SHP77 (cell line): ENCODE data around the gene HOXB9.

Source experiments
- DNase-seq, 2 experiments: peaks; one replicate each; lab custom pipeline; 2025; lab: John Stamatoyannopoulos, UW

Gene HOXB9

DNA sequence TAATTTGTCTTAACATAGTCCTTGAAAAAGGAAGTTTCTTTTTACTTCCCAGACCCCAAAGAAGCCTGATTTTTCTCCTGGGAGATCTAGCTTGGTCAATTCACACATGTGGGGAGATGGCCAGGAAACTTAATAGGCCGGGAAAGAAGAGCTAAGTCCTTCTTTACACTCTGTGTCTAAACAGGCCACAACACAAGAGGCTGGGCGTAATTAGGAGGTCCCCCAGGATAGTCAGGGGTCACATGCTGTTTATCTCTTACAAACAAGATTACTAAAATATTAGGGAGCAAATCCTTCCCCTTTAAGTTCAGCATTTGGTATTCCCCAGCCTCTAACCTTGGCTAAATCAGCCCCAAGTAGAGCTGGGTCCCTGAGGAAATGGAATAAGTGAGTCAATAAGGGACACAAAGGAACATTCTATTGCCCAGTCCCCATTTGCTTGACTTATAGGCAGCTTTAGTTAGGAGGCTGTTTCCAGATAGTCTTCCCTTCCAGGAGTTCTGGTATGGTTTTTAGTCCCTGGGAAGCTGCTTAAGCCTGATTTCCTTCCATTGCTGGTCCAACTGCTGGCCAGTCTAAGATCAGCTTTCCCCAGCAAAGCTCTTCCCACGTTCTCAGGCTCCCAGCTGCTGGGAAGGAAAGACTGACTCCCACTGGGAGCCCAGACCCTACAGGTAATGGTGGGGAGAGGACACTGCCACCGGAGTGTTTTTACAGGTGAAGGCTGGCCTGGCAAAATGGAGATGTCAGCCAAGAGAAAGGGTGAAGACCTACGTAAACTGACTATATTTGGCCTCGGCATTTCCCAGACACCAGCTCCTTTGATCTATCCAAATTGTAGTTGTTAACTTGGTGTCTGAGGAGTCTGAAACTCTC is 14.1 kb upstream of the HOXB9 start:
- no peak for DNase-seq

DNA sequence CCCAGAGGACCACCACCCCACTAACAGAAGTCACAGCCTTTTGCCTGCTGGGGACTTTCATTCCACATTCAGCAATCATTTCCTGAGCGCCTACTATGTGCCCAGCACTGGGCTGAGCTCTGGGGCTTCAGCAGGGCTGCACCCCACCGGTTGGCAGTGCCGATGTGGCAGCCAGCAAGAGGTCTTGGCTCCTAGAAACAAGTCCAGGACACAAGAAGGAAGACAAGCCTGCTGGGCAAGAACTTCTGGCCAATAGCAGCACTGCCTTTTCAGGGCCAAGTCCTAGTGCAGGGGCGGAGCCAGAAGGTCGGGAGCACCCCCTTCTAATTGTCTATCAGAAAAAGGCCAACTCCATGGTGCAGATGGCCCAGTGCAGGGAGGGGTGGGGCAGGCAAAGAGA is 13.0 kb upstream of the HOXB9 start:
- no peak for DNase-seq

DNA sequence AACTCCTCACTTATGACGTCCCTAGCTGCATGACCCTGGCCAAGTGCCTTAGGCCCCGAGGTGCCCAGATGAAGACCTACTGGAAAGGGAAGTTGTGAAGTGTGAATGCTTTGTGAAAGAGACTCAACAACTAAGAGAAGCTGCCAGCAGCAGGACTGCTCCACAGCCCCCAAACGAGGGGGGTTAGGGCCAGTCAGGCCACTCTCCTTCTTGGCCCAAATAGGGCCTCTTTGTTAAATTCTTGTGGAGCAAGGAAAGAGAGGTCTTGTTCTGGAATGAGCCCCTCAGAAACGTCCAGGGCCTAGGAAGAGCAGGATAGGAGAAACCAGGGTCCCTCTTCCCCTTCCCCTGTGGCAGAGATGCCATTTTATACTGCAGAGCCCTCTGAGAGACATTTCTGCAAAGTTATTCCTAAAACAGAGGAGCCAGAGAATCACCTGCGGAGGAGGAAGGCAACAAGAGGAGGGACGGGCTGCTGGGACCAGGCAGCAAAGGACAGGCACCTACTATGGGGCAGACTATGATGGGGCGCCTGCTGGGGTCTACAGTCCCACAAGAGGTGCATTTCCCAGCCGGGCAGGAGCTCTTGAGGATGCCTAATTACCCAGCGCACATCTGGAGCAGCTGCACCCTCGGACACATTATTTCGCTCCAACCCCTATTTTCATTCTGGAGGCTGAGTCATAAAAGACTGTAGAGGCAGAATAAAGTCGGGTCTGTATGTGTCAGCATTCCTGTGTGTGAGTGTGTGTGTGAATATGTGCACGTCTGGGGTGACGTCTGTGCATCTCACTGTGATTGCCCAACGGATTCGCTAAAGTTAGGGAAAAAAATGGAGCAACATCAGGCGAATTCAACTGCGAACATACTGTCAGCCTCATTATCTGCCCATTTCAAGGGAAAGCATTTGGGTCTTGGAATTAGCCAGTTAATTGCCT is 11.4 kb upstream of the HOXB9 start:
- DNase-seq = no peak

DNA sequence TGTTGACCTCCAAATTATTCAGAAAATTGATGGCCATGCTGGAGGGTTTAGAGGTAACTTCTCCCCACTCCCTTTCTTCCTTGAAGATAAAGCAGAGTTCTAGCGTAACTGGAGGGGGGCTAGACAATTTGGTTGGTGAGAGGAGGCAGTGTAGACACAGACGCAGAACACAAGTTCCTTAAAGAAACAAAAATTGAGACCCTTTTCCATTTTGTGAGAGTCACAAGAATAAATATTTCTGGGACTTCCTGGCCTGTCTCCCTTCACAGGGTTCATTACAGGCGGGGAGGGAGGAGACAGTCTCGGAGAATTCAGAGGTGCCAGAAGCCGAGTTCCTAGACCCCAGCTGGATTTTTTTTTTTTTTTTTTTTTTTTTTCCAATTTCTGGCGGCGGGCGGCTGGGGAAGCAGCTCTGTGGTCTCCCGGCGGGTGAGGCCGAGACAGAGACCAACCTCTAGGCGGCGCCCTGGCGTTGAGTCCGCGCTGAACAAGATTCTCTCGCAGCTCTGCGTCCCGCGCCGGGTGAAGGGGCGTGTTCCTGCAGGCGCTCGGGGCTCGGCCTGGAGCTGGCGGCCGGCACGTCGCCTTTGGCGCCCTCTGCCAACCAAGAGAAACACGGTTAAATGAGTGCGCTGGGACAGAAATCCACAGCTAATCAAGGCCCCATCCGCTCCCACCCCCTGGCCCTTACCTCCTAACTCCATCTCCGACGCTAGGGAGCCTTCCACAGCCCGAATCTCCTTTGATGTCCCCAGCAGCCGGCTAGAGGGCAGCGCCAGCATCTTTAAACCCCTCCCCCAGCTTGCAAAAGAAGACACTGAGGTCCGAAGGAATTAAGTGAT is 10.2 kb upstream of the HOXB9 start:
- peak; percentile 73 to 76 for DNase-seq

DNA sequence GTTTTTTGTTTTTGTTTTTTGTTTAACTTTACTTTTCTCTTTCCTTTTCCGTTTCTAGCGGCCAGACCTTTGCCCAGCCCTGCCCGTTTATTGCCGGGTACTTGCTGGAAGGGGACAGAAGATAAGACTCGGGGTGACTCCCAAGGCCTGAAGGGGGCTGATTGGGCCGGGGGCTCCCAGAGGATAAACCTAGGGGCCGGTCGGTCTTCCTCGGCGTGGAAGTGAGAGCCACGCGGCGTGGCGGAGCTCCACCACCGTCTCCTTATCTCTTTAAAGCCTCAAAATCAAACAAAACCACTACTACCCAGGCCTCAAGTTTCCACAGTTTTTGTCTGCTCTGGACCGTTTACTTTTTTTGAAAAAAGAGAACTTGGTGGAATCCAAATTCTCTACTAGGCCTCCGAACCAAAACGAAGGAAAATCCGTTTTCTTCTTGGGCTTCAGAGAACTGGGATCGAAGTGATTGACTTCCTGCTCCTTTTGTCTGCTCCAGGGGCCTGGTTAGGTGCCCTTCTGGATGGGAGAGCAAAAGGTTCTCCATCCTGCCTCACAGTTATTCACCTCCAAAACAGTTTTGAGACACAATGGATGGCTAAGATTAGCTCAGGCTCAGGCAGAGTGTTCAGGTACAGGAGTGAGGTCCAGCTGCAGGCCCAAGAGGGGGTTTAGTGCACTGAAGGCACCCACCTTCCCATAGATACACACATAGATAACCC is 8.5 kb upstream of the HOXB9 start:
- DNase-seq = no peak

DNA sequence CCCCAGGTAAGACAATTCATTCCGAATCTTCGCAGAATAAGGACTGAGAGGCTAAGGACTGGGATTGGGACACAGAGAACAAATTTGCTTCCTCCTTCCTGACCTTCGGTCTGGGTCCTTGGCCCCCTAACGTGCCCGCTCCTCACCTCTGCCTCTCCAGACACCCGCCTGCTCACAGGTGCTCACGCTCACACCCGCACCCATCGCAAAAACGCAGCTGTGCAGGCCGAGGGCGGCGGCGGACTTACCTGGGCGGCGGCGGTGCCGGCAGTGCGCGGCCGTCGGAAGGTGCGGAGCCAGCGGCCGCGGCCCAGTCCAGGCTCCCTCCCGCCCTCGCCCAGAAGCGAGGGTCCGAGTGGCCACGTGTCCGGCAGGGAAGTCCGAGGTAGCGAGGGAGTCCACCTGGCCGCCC is 7.1 kb upstream of the HOXB9 start:
- no peak for DNase-seq

DNA sequence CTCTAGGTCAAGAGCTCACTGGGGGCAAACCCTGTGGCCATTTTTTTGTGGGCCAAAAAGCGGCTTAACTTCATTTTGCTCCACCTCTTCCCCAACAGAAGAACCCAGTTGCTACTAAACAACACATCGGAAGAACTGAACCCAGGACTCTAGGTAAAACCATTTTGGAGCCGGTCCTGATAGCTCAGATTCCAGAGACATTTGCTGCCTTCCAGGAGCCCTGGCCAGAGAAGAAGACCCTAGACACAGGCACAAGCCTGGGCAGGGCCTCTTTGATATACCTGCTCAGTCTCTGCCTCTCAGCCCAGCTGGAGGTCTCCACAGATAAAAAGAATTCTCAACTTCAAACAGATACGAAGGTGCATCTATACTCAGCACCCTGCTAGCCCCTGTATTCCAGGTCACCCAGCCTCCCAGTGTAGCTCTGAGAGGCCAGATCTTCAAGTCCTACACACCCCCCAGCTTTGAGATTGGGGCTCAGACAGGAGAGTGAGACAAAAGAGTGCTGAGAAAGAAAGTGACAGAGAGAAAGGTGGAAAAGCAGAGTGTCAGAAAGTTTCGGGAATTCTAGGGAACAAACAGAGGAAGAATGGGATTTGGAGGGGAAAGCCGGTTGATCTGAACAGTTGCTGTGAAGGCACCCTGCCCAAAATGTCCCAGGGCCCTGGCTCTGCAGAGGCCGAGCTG is 6.6 kb upstream of the HOXB9 start:
- no peak for DNase-seq

DNA sequence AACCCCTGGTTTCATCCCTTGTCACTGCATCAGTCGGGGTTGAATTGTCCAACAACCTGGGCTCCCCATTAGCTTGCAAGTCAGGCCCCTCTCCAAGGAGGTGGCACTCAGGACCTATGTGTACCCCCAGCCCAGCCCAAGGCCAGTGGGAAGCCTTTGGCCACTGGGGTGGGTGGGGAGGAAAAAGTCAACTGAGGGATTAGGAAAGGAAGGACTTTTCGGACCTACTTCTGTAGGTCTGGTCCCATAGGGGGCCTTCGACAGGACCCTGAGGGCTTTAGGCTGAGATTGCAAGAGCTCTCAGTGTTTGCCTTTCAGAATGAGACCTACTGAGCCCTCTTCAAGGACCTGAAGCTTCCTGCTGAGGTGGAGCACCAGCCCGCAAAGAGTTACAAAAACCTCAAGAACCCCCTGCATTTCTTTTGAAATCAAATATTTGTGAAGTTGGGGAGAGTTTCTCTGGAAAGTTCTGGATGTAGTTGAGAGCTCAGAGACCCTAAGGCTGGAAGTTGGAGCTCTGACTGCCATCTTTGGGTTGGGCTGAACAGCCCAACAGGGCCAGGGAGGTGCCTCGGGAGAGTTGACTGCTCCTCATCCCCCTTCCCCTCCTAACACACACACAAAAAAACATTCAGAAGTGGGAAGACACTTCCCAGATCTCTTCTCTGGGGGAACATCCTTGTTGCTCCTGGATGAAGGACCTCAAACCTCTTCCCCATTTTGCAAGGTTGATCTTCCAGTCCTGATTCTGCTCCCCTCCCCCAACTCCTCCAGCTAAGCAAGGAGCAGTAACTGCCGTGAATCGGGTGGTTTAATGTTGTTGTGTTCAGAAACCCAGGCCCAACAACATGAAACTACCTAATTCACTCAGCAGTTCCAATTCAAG is 5.8 kb upstream of the HOXB9 start:
- no peak for DNase-seq

DNA sequence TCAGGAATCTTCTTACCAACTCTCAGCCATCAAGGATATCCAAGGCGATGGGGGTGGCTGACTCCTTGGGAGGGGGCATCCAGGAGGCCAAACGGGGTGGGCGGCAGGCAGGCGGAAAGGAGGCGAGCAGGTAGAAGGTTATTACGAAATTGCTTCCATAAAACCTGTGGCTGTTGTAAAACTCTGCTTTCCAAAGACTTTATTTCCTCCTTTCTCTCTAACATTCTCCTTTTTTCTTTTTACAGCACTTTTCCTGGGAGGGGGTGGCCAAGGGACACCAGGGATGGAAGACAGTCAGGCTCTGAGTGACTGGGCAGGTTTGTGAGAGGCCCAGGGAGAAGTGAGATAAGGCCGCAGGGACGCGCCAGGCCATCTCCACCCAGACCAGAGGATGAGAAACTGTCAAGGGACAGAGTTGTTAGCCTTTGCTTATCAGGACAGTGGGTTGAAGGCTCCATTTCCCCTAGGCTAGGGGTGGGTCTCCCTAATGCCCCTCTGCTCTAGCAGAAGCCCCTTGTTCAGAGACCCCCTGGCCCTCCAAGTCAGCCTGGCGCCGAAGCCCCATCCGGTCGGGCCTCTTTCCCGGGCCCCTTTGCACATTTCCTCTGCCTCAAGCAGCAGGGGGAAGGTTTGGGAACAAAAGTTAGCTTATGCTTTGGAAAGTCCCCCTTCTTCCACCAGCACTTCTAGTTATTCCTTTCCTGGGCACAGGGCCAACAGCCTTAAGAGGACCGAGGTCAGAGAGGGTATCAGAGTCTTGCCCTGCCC is 5.0 kb upstream of the HOXB9 start:
- no peak for DNase-seq

DNA sequence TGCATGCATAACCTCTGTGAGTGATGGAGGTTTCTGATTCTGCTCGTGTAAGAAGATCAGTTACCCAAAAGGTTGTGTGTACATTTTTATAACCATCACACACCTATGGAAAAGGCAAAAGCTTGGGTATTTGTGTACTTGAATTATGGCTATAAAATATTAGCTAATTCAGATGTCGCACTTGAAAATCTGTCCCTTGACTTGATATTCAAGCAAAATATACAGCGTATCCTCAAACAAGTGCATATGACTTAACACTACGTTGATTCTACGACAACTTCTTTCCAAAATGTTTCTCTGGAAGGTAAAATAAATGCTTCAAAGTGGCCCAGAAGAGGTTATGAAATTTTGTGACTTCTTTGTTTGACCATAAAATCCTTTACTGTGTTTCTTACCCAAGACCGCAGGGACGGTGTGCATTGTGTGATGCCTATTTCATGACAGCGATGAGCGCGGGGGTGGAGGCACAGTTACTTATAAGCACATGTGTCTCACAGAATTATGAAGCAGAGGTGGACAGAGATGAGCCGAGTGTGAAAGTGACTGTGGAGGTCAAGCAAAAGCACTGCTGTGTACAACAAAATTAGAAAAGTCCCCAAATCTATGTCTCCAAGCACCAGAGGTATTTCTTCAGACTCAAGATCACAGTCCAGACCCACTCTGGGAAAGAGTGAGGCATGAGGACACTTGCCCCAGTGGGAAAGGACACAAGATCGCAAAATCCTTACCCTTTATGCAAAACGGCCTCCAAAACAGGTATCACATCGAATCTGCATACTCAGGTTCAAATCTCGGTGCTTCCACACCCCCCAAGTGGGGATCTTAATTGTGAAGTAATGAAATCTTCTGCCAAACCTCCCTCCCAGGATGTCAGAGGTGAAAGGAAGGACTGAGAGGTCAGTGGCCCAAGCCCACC is 4.1 kb upstream of the HOXB9 start:
- no peak for DNase-seq

DNA sequence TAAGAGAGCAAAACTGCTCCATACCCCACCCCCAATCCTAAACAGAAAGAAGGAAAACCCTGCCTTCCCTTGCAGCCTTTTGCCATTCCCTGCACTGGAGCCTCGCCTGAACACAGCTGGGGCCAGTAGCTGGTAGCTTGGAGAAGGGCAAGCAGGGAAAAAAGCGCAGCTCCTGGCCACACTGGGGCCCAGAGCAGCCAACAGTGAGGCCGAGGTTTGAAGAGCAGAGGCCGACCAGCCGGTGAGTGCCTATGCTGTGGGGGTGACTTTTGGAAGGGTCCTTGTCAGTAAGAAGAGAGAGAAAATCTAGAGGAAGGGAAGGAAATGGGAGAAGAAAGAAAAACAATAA is 3.2 kb upstream of the HOXB9 start:
- DNase-seq = no peak

DNA sequence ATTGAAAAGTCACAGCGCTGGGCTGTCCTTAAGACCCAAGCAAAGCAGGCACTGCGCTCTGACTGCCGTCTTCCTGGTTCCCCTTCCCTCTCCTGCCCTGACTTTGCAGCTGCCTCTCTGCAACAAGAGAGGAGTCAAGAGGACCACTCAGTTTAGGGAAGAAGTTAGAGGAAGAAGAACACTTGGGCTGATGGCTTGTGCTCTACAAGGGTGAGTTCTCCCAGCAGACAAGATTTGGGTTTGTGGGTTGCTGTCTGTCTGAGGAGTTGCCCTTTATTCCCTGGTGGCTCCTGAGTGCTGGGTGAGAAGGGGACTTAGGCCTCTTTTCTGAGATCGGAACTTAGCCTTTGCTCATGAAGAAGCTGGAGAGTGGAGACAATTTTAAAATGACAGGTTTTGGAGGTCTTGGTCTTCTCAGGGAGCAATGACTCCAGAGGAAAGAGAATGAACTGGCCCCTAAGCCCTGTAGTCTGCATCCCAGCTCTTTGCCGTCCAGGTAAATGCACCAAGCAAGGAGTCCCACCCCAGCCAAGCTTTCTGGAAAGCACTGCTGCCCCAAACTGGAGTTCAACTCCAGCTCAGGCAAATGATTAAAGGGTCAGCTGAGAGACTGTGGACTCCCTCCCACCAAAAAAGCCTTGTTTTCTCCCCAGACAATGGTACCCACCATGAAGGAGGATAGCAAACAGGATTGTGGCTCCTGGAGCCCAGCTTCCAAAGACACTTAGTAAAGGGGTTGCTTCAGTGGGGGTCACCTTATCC is 2.7 kb upstream of the HOXB9 start:
- DNase-seq = no peak

DNA sequence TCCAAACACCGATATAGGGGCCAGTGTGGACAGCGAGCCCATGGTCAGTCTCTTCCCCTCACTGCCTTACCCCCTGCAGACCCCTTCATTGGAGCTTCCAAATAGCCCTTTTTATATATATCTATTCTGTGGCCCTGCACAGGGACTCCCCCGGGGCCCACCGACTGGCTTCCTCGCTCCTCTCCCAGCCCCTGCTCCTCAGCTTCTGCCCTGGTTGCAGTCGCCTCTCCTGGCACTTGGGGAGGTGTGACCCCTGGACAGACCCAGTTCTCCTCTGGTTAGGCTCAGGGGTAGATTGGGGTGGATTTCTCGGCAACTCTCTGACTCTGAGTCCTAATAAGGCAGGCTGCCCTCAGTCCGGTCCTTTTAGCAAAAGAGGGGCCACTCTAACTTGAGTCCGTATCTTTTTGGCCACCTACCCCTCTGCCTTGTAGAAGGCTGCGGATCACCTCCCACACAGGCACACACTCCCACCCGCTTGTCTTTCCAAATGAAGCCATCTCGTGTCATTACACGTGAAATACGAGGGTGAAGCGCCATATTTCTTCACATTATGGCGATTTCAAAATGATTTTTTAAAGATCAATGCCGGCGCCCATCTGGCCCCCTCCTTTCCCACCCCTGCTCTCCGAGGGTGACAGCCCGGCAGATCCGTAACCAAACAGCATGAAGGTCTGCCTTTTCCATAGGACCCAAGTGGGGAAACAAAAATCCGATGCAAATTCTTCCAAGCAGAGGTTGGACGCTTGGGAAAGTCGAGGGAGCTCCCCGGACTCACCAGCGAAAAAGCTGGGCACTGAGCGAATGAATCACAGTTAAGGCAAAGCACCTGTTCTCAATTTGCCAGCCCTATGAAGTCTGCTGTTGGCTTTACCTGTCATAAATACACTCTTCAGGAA is 1.7 kb upstream of the HOXB9 start:
- DNase-seq = no peak

DNA sequence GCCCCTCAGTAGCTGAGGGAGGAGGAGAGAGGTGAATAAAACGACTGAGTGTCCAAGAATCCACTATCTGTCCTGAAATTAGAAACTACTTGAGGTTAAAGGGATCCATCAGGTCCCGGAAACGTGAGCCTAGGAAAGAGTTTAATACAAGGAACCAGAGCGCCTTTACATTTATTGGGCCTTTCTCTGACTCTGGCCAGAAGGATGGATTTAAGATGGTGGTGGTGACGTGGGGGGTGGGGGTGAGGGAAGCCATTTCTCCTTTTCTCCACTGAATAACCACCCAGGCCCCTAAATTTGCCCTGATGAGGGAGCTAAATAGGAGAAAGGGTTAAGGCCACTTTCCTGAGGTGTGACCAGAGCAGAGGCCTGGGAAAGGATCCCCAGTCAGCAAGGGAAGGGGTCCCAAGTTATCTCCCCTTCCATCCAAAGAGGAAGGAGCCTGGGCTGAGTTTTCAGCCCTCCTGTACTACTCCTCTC is 1.0 kb upstream of the HOXB9 start:
- DNase-seq = no peak

DNA sequence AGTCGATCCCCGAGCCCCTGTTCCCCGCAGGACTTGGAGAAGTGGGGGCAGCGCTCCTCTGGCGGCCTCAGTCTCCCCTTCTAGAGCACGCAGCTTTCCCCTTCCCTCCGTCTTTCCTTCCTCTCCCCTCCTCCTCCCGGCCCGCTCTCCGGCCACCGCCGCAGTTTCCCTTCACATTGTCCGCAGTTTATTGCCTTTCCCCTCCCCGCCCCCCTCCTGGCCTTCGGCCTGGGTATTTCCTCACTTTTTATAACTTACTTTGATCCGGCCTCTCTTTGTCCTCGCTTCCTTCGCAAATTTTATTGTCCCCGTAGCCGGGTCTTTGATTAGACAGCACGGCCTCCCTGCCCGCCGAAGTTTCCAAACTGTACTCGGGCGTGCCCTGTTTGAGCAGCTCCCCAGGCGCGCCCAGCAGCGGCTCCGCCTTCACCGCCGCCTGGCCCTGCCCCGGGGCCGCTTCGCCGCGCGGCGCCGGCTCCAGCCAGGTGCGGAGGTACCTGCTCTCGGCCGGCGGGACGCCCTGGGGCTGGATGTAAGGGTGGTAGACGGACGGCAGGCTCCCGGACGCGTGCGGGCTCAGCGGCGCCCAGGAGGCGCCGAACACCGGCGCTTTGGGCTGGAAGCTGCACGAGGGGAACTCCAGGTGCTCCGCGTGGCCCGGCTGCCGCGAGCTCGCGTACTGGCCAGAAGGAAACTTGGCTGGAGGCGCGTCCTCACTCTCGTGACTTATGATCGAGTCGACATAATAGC is 488 bp downstream of the HOXB9 start:
- DNase-seq = peak; percentile 59 to 68
